ENCODE measurements around the gene PACRG.

Gene PACRG

GRCh38 chr6:163352011-163352685, 624.4 kb downstream of the PACRG start:
- H3K4me2 ChIP-seq (ENCODE audit: low read length): peak overlapping the region; percentile 46
- no peak overlapping the region for H3K4me3 ChIP-seq (ENCODE audit: low read depth, low read length)
- H3K27ac ChIP-seq (ENCODE audit: low read depth, low read length): peak overlapping the region; percentile 89
- no peak overlapping the region for H4K12ac ChIP-seq (ENCODE audit: low read depth, low read length)
- no peak overlapping the region for H3K9ac ChIP-seq (ENCODE audit: low read length)
- no peaks in the 10 kb centered on the region for H3K79me2 ChIP-seq (ENCODE audit: control insufficient read depth, insufficient read depth, low read length, poor library complexity)
- peaks cover 29 to 34% of the 10 kb centered on the region in 2 experiments for H3K4me1 ChIP-seq (ENCODE audit: control insufficient read depth in 1 of 2, insufficient read depth in 2 of 2, low read length in 2 of 2)
- no peak overlapping the region for H3K23ac ChIP-seq (ENCODE audit: low read length)
- no CpG with 5 or more reads among the region's 16 CpGs for WGBS (ENCODE audit: extremely low coverage, insufficient coverage, insufficient read length)
- H2AFZ ChIP-seq (ENCODE audit: insufficient read depth, low read length, poor library complexity): no peak overlapping the region
- no peaks in the 10 kb centered on the region for H3K27me3 ChIP-seq (ENCODE audit: insufficient read depth, low read length)
- no peak overlapping the region for H4K8ac ChIP-seq (ENCODE audit: low read depth, low read length)
- no peak overlapping the region for H3K18ac ChIP-seq (ENCODE audit: low read length)
- no peak overlapping the region for H3K14ac ChIP-seq (ENCODE audit: low read length)
- no peaks in the 10 kb centered on the region for H3K36me3 ChIP-seq (ENCODE audit: control insufficient read depth in 1 of 2, insufficient read depth in 2 of 2, low read length in 2 of 2)
- H2BK5ac ChIP-seq (ENCODE audit: low read depth, low read length, poor library complexity): no peak overlapping the region
- H3K4ac ChIP-seq (ENCODE audit: low read depth, low read length): no peak overlapping the region
- H2BK120ac ChIP-seq (ENCODE audit: insufficient read depth, low read length, poor library complexity): peak overlapping the region; percentile 32
- peak; percentile 98 to 99 for DNase-seq
- peaks cover 28% of the 10 kb centered on the region for H3K79me1 ChIP-seq (ENCODE audit: low read length)
- no peaks in the 10 kb centered on the region for H3K9me3 ChIP-seq (ENCODE audit: insufficient read depth, low read depth, low read length)
- no peak overlapping the region for H2AK5ac ChIP-seq (ENCODE audit: low read length)
- H4K91ac ChIP-seq (ENCODE audit: low read depth, low read length): no peak overlapping the region
- no peak overlapping the region for H2BK12ac ChIP-seq (ENCODE audit: low read length)

- no peaks in the 10 kb centered on the region for H3K36me3 ChIP-seq (ENCODE audit: control insufficient read depth in 1 of 2, insufficient read depth in 2 of 2, low read length in 2 of 2)
- H2AFZ ChIP-seq (ENCODE audit: insufficient read depth, low read length, poor library complexity): peak overlapping the region; percentile 38
- no peaks in the 10 kb centered on the region for H3K27me3 ChIP-seq (ENCODE audit: insufficient read depth, low read length)
- H3K4me1 ChIP-seq (ENCODE audit: control insufficient read depth in 1 of 2, insufficient read depth in 2 of 2, low read length in 2 of 2): peaks cover 29 to 34% of the 10 kb centered on the region in 2 experiments
- no peak overlapping the region for H3K23ac ChIP-seq (ENCODE audit: low read length)
- H3K79me2 ChIP-seq (ENCODE audit: control insufficient read depth, insufficient read depth, low read length, poor library complexity): no peaks in the 10 kb centered on the region
- H2AK5ac ChIP-seq (ENCODE audit: low read length): peak overlapping the region; percentile 8
- H3K4me3 ChIP-seq (ENCODE audit: low read depth, low read length): no peak overlapping the region
- peak overlapping the region; percentile 93 for H4K91ac ChIP-seq (ENCODE audit: low read depth, low read length)
- no peak overlapping the region for H3K9ac ChIP-seq (ENCODE audit: low read length)
- no peaks in the 10 kb centered on the region for H3K9me3 ChIP-seq (ENCODE audit: insufficient read depth, low read depth, low read length)
- WGBS (ENCODE audit: extremely low coverage, insufficient coverage, insufficient read length): no CpG with 5 or more reads among the region's 7 CpGs
- peak overlapping the region; percentile 70 for H2BK120ac ChIP-seq (ENCODE audit: insufficient read depth, low read length, poor library complexity)
- H3K18ac ChIP-seq (ENCODE audit: low read length): peak overlapping the region; percentile 44
- H2BK12ac ChIP-seq (ENCODE audit: low read length): peak overlapping the region; percentile 77
- H3K4me2 ChIP-seq (ENCODE audit: low read length): no peak overlapping the region
- no peak overlapping the region for H4K12ac ChIP-seq (ENCODE audit: low read depth, low read length)
- H3K4ac ChIP-seq (ENCODE audit: low read depth, low read length): peak overlapping the region; percentile 35
- no peak for DNase-seq
- peak overlapping the region; percentile 89 for H3K27ac ChIP-seq (ENCODE audit: low read depth, low read length)
- peak overlapping the region; percentile 76 for H3K14ac ChIP-seq (ENCODE audit: low read length)
- peaks cover 28% of the 10 kb centered on the region for H3K79me1 ChIP-seq (ENCODE audit: low read length)
- H2BK5ac ChIP-seq (ENCODE audit: low read depth, low read length, poor library complexity): peak overlapping the region; percentile 18
- peak overlapping the region; percentile 47 for H4K8ac ChIP-seq (ENCODE audit: low read depth, low read length)
These were observed 625.2 kb downstream of the PACRG start for GRCh38 chr6:163352966-163353365.

- Histone ChIP-seq H4K91ac (ENCODE audit: low read depth, low read length) (peak overlapping the region; percentile 43), H2BK12ac (ENCODE audit: low read length) (peak overlapping the region; percentile 35), H3K23ac (ENCODE audit: low read length) (no peak overlapping the region), H3K4me2 (ENCODE audit: low read length) (no peak overlapping the region), H3K18ac (ENCODE audit: low read length) (no peak overlapping the region), H4K12ac (ENCODE audit: low read depth, low read length) (no peak overlapping the region), H3K4ac (ENCODE audit: low read depth, low read length) (no peak overlapping the region), H3K27me3 (ENCODE audit: insufficient read depth, low read length) (no peaks in the 10 kb centered on the region), H3K4me1 (ENCODE audit: control insufficient read depth in 1 of 2, insufficient read depth in 2 of 2, low read length in 2 of 2) (peaks cover 29 to 34% of the 10 kb centered on the region in 2 experiments), H3K4me3 (ENCODE audit: low read depth, low read length) (no peak overlapping the region), H3K79me1 (ENCODE audit: low read length) (peaks cover 28% of the 10 kb centered on the region), H3K9ac (ENCODE audit: low read length) (no peak overlapping the region), H2AFZ (ENCODE audit: insufficient read depth, low read length, poor library complexity) (no peak overlapping the region), H2BK120ac (ENCODE audit: insufficient read depth, low read length, poor library complexity) (no peak overlapping the region), H3K36me3 (ENCODE audit: control insufficient read depth in 1 of 2, insufficient read depth in 2 of 2, low read length in 2 of 2) (no peaks in the 10 kb centered on the region), H3K27ac (ENCODE audit: low read depth, low read length) (no peak overlapping the region), H2BK5ac (ENCODE audit: low read depth, low read length, poor library complexity) (no peak overlapping the region), H3K14ac (ENCODE audit: low read length) (no peak overlapping the region), H4K8ac (ENCODE audit: low read depth, low read length) (no peak overlapping the region), H3K9me3 (ENCODE audit: insufficient read depth, low read depth, low read length) (no peaks in the 10 kb centered on the region), H3K79me2 (ENCODE audit: control insufficient read depth, insufficient read depth, low read length, poor library complexity) (no peaks in the 10 kb centered on the region), H2AK5ac (ENCODE audit: low read length) (no peak overlapping the region)
- DNase-seq: peak; percentile 78 to 87
- no CpG with 5 or more reads among the region's 8 CpGs for WGBS (ENCODE audit: extremely low coverage, insufficient coverage, insufficient read length)
These were observed 626.3 kb downstream of the PACRG start for GRCh38 chr6:163354085-163354484.

- H2BK120ac ChIP-seq (ENCODE audit: insufficient read depth, low read length, poor library complexity): peak overlapping the region; percentile 3
- H3K27ac ChIP-seq (ENCODE audit: low read depth, low read length): peak overlapping the region; percentile 92
- no peak overlapping the region for H3K9ac ChIP-seq (ENCODE audit: low read length)
- no peaks in the 10 kb centered on the region for H3K36me3 ChIP-seq (ENCODE audit: control insufficient read depth in 1 of 2, insufficient read depth in 2 of 2, low read length in 2 of 2)
- DNase-seq: peak in 1 of 2 donors; percentile 40
- peaks cover 29 to 34% of the 10 kb centered on the region in 2 experiments for H3K4me1 ChIP-seq (ENCODE audit: control insufficient read depth in 1 of 2, insufficient read depth in 2 of 2, low read length in 2 of 2)
- WGBS (ENCODE audit: extremely low coverage, insufficient coverage, insufficient read length): no CpG with 5 or more reads among the region's 13 CpGs
- no peak overlapping the region for H3K4ac ChIP-seq (ENCODE audit: low read depth, low read length)
- H3K79me1 ChIP-seq (ENCODE audit: low read length): peaks cover 28% of the 10 kb centered on the region
- H3K4me2 ChIP-seq (ENCODE audit: low read length): peak overlapping the region; percentile 44
- no peak overlapping the region for H2AFZ ChIP-seq (ENCODE audit: insufficient read depth, low read length, poor library complexity)
- H3K23ac ChIP-seq (ENCODE audit: low read length): no peak overlapping the region
- peak overlapping the region; percentile 32 for H3K18ac ChIP-seq (ENCODE audit: low read length)
- no peak overlapping the region for H3K4me3 ChIP-seq (ENCODE audit: low read depth, low read length)
- peak overlapping the region; percentile 52 for H2BK12ac ChIP-seq (ENCODE audit: low read length)
- H3K9me3 ChIP-seq (ENCODE audit: insufficient read depth, low read depth, low read length): no peaks in the 10 kb centered on the region
- H3K79me2 ChIP-seq (ENCODE audit: control insufficient read depth, insufficient read depth, low read length, poor library complexity): no peaks in the 10 kb centered on the region
- H4K8ac ChIP-seq (ENCODE audit: low read depth, low read length): peak overlapping the region; percentile 17
- H2BK5ac ChIP-seq (ENCODE audit: low read depth, low read length, poor library complexity): peak overlapping the region; percentile 23
- no peaks in the 10 kb centered on the region for H3K27me3 ChIP-seq (ENCODE audit: insufficient read depth, low read length)
- H4K12ac ChIP-seq (ENCODE audit: low read depth, low read length): no peak overlapping the region
- H2AK5ac ChIP-seq (ENCODE audit: low read length): no peak overlapping the region
- peak overlapping the region; percentile 47 for H3K14ac ChIP-seq (ENCODE audit: low read length)
- peak overlapping the region; percentile 76 for H4K91ac ChIP-seq (ENCODE audit: low read depth, low read length)
These were observed 627.1 kb downstream of the PACRG start for GRCh38 chr6:163354761-163355425.
